GM18858 (cell line): ENCODE measurements around the gene ZNF774.
A peak's percentile ranks its signal among the peaks of the same experiment; 100 is the strongest.
"Not testable (repeated sequence)": the region's sequence is repeated elsewhere in the genome, so short reads cannot be mapped to it uniquely, and the experiment has no call there.

Source experiments
- ATAC-seq: cut with Tn5 transposase; IDR thresholded peaks from one replicate; pipeline ENCODE4 v1.9.1; 2021; ENCODE audit not compliant: unreplicated experiment

ZNF774 gene

DNA sequence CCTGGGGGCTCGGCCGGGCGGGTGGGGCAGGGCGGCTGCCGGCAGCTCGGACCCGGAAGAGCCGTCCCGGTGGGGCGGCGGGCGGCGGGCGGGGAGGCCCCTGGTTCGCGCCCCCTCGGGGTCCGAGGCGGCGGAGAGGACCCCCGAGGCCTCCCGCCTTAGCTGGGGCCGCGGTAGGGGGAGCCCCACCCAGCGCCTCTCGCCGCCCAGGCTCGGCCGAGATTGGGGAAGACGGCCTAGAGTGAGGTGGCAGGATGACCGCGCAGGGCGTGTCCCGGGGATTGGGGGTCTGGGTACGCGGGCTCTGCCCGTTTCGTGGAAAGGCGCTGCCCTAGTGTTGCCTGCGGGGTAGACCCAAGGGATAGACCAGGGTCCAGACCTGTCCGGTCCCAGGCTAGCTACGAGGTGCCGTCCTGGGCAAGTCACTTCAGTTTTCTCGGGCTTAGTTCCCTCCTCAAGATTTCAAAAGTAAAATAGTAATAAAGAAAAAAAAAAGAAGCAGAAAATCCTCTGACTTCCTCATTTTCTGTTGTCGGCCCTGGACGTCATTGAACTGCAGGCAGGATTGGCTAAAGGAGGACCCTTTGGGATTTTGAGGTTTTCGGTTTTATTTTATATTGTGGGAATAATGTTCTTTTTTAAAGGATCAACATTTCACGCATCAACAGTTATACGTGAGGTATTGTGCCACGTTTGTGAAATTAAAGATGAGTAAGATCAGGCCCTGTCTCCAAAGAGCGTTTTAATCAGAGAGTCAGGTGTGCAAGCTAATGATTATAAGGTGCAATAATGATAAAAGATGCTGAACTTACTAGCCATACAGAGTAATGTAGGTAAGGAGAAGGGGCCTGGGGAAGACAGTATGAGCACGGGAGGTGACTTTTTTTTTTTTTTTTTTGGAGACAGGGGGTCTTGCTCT lies 36.6 kb downstream of the ZNF774 start:
- peak; percentile 30 for ATAC-seq

- ATAC-seq: no peak
Observed at GRCh38 chr15:90389513-90389912, 37.4 kb downstream of the ZNF774 start.

GRCh38 chr15:90393040-90393439 lies 41.0 kb downstream of the ZNF774 start:
- ATAC-seq: no peak

GRCh38 chr15:90394074-90394473 lies 42.0 kb downstream of the ZNF774 start:
- no peak for ATAC-seq

DNA sequence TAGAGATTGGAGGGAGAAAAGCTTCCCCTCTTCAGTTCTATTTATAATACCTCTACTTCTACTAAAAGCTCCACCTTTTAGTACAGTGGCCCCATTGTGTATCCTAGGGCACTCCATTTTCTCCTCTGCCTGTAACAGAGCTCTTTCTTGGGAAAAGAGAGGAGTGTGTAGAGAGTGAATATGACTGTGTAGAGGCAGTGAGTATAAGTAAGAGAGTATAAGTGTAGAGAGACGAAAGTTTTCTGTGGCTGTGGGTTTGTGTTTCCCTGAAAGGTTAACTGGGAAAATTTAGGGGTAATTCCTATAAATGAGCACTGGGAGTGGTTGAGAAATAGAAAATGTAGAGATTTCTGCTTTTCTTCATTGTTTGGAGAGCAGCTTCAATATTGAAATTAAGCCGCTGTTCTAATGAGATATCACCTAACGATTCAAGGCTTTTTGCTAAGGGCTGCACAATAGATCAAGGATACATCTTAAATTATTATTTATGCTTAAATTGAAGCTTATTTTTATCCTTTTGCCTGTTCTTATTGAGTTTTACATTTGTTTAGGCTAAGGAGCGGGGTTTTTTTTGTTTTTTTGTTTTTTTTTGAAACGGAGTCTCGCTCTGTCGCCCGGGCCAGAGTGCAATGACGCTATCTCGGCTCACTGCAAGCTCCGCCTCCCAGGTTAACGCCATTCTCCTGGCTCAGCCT lies 42.8 kb downstream of the ZNF774 start:
- no peak for ATAC-seq

DNA sequence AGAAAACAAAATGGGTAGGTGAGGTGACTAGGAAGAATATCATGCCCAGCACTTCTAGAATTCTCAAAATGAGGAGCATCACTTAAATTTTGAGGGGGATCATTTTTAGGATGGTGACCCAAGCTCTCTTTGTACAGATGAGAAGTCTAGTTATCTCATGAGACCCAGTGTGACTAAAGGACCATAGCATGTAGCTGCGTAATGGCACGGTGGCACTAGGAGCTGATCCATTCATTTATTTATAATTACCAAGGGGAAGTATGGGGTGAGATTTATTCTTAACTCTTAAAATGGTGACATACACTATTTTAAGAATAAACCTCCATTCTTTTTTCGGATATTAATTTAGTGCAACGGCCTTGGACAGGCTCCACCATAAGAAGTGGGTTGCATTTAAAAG lies 44.2 kb downstream of the ZNF774 start:
- no peak for ATAC-seq

GRCh38 chr15:90400005-90400758 lies 48.1 kb downstream of the ZNF774 start:
- ATAC-seq: no peak

GRCh38 chr15:90400759-90401314 lies 48.8 kb downstream of the ZNF774 start:
- ATAC-seq: peak; percentile 95

DNA sequence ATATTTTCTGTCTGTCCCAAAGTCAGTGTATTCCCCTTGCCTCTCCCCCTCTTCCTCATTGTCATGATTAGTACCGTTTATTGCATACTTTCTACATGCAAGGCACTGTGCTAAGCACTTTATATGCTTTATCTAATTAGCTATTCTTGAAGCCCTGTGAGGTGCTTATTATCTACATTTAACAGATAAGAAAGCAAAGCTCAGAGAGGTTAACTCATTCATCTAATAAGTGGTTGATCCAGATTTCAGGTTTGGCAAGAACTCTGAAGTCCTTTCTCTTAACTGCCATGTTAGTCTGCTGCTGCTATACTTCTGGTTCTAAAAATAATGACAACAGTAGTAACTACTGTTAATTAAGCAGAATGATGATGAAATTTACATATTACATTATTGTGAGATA lies 49.4 kb downstream of the ZNF774 start:
- no peak for ATAC-seq

- no peak for ATAC-seq
Observed at GRCh38 chr15:90402223-90402622, 50.1 kb downstream of the ZNF774 start.

- no peak for ATAC-seq
Observed at GRCh38 chr15:90402767-90403166, 50.7 kb downstream of the ZNF774 start.

GRCh38 chr15:90405055-90405607 lies 53.0 kb downstream of the ZNF774 start:
- no peak for ATAC-seq

- ATAC-seq: no peak
Observed at GRCh38 chr15:90407336-90407735, 55.3 kb downstream of the ZNF774 start.

- no peak for ATAC-seq
Observed at GRCh38 chr15:90407871-90408317, 55.8 kb downstream of the ZNF774 start.

GRCh38 chr15:90408657-90409056 lies 56.6 kb downstream of the ZNF774 start:
- no peak for ATAC-seq

- ATAC-seq: not testable (repeated sequence)
Observed at GRCh38 chr15:90409587-90409986, 57.5 kb downstream of the ZNF774 start.

DNA sequence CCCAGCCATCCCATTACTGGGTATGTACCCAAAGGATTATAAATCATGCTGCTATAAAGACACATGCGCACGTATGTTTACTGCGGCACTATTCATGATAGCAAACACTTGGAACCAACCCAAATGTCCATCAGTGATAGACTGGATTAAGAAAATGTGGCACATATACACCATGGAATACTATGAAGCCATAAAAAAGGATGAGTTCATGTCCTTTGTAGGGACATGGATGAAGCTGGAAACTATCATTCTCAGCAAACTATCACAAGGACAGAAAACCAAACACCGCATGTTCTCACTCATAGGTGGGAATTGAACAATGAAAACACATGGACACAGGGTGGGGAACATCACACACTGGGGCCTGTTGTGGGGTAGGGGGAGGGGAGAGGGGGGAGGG lies 58.2 kb downstream of the ZNF774 start:
- ATAC-seq: not testable (repeated sequence)

DNA sequence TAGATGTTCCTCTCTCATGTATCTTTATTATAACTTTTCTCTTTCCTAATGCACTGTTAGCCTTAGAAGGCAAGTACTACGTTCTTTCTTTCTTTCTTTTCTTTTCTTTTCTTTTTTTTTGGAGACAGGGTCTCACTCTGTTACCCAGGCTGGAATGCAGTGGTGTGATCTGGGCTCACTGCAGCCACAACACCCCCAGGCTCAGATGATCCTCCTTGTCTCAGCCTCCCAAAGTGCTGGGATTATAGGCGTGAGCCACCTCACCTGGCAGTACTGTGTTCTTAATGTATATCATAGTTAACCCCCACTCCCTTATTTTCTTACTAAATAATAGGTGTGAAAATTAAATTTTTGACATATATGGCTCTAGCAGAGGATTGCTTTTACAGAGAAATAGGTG lies 59.1 kb downstream of the ZNF774 start:
- no peak for ATAC-seq
